H9 (cell line): ENCODE results near the gene ADGRB3. TPM values are rescaled to one million over a fixed set of nuclear protein-coding genes. Genes with fewer than 3 reads are reported as not detected.

Source experiments
- DNase-seq: peaks from one replicate; pipeline ENCODE4 v3.0.0-alpha.2; 2017
- H2AFZ ChIP-seq: one replicate; pipeline ENCODE4 v1.6.1; 2013; ENCODE audit warnings: mild to moderate bottlenecking, low read length, control low read depth, moderate library complexity
- H2AK5ac ChIP-seq: 2 replicates; pipeline ENCODE4 v1.6.1; 2013; ENCODE audit warnings: low read length, control low read depth, mixed read lengths; ENCODE audit not compliant: insufficient read length
- H2BK120ac ChIP-seq: one replicate; pipeline ENCODE4 v1.6.1; 2013; ENCODE audit warnings: low read depth, mild to moderate bottlenecking, low read length, control low read depth, inconsistent platforms; ENCODE audit not compliant: poor library complexity, severe bottlenecking
- H2BK12ac ChIP-seq: 2 replicates; pipeline ENCODE4 v1.6.1; 2013; ENCODE audit warnings: low read length, control low read depth, mixed read lengths, low read depth; ENCODE audit not compliant: insufficient read length
- H2BK15ac ChIP-seq: 2 replicates; pipeline ENCODE4 v1.6.1; 2013; ENCODE audit warnings: low read depth, low read length, control low read depth
- H2BK20ac ChIP-seq: one replicate; pipeline ENCODE4 v1.6.1; 2013; ENCODE audit warnings: low read depth, mild to moderate bottlenecking, low read length, control low read depth, inconsistent platforms; ENCODE audit not compliant: poor library complexity, severe bottlenecking
- H2BK5ac ChIP-seq: 2 replicates; pipeline ENCODE4 v1.6.1; 2013; ENCODE audit warnings: low read length, control low read depth, mixed read lengths; ENCODE audit not compliant: insufficient read length
- H3K14ac ChIP-seq: 2 replicates; pipeline ENCODE4 v1.6.1; 2013; ENCODE audit warnings: low read length, control low read depth; ENCODE audit not compliant: insufficient read depth
- H3K18ac ChIP-seq: 2 replicates; pipeline ENCODE4 v1.6.1; 2013; ENCODE audit warnings: low read depth, mild to moderate bottlenecking, mixed read lengths, low read length, control low read depth; ENCODE audit not compliant: insufficient read length
- H3K23ac ChIP-seq: 2 replicates; pipeline ENCODE4 v1.6.1; 2013; ENCODE audit warnings: low read length, control low read depth, mixed read lengths, low read depth; ENCODE audit not compliant: insufficient read length
- H3K23me2 ChIP-seq: 2 replicates; pipeline ENCODE4 v1.6.1; 2013; ENCODE audit warnings: low read depth, mild to moderate bottlenecking, mixed read lengths, low read length, control low read depth; ENCODE audit not compliant: insufficient read length, poor library complexity, severe bottlenecking
- H3K27ac ChIP-seq: 2 replicates; pipeline ENCODE4 v1.5.1; 2013; ENCODE audit warnings: low read length, control low read depth, mixed read lengths, low read depth; ENCODE audit not compliant: insufficient read length
- H3K27me3 ChIP-seq: 2 replicates; pipeline ENCODE4 v1.6.1; 2013; ENCODE audit warnings: low read length, control low read depth, inconsistent platforms; ENCODE audit not compliant: insufficient read depth
- H3K4ac ChIP-seq: 2 replicates; pipeline ENCODE4 v1.6.1; 2013; ENCODE audit warnings: low read depth, mild to moderate bottlenecking, control low read depth, inconsistent platforms, low read length, moderate library complexity
- H3K4me1 ChIP-seq: 2 replicates; pipeline ENCODE4 v1.6.1; 2013; ENCODE audit warnings: low read length, control low read depth, inconsistent platforms; ENCODE audit not compliant: insufficient read depth
- H3K4me2 ChIP-seq: 2 replicates; pipeline ENCODE4 v1.6.1; 2013; ENCODE audit warnings: low read length, control low read depth, mixed read lengths; ENCODE audit not compliant: insufficient read length, insufficient read depth
- H3K56ac ChIP-seq: 2 replicates; pipeline ENCODE4 v1.6.1; 2013; ENCODE audit warnings: low read depth, mild to moderate bottlenecking, mixed read lengths, low read length, control low read depth; ENCODE audit not compliant: insufficient read length
- H3K79me1 ChIP-seq: 2 replicates; pipeline ENCODE4 v1.6.1; 2013; ENCODE audit warnings: low read depth, mild to moderate bottlenecking, moderate library complexity, low read length, control low read depth, inconsistent platforms; ENCODE audit not compliant: insufficient read depth, poor library complexity, severe bottlenecking
- H3K79me2 ChIP-seq: 2 replicates; pipeline ENCODE4 v1.6.1; 2013; ENCODE audit warnings: low read length, control low read depth, inconsistent platforms; ENCODE audit not compliant: insufficient read depth
- H3K9ac ChIP-seq: 2 replicates; pipeline ENCODE4 v1.6.1; 2013; ENCODE audit warnings: low read length, control low read depth, mixed read lengths; ENCODE audit not compliant: insufficient read length; ENCODE audit errors: extremely low read depth
- H3K9me3 ChIP-seq: one replicate; pipeline ENCODE4 v1.6.1; 2013; ENCODE audit warnings: low read depth, low read length, inconsistent platforms; ENCODE audit not compliant: control insufficient read depth
- H3T11ph ChIP-seq: one replicate; pipeline ENCODE4 v1.6.1; 2013; ENCODE audit warnings: mild to moderate bottlenecking, low read length, control low read depth, inconsistent platforms
- H4K20me1 ChIP-seq: one replicate; pipeline ENCODE4 v1.6.1; 2013; ENCODE audit not compliant: control insufficient read depth, insufficient read length, insufficient read depth
- H4K5ac ChIP-seq: 2 replicates; pipeline ENCODE4 v1.6.1; 2013; ENCODE audit warnings: low read depth, mild to moderate bottlenecking, mixed read lengths, low read length, control low read depth; ENCODE audit not compliant: insufficient read length
- H4K8ac ChIP-seq: replicated peaks from 2 replicates; pipeline ENCODE4 v1.6.1; 2013; ENCODE audit warnings: low read length, control low read depth, mixed read lengths, low read depth; ENCODE audit not compliant: insufficient read length
- H4K91ac ChIP-seq: 2 replicates; pipeline ENCODE4 v1.6.1; 2013; ENCODE audit warnings: low read depth, mild to moderate bottlenecking, moderate library complexity, mixed read lengths, low read length, control low read depth; ENCODE audit not compliant: insufficient read length
- H3K27ac Mint-ChIP-seq, 3 experiments: 2 replicates in 2 of 3; 3 replicates in 1 of 3; pipeline ENCODE4 v1.8.0; 2020 to 2021; ENCODE audit warnings: mixed read lengths in 3 of 3, mild to moderate bottlenecking in 1 of 3, moderate library complexity in 1 of 3
- H3K27me3 Mint-ChIP-seq: 2 replicates; pipeline ENCODE4 v1.8.0; 2021; ENCODE audit warnings: low read depth, mild to moderate bottlenecking, moderate library complexity, mixed read lengths
- H3K36me3 Mint-ChIP-seq, 3 experiments: 2 replicates in 2 of 3; 3 replicates in 1 of 3; pipeline ENCODE4 v1.8.0; 2020 to 2021; ENCODE audit warnings: low read depth in 3 of 3, mixed read lengths in 3 of 3; ENCODE audit not compliant: insufficient read depth in 1 of 3
- H3K4me1 Mint-ChIP-seq, 2 experiments: 2 replicates each; pipeline ENCODE4 v1.8.0; 2020; ENCODE audit warnings: mixed read lengths in 2 of 2
- H3K4me3 Mint-ChIP-seq, 2 experiments: 2 replicates in 1 of 2; 3 replicates in 1 of 2; pipeline ENCODE4 v1.8.0; 2020 to 2021; ENCODE audit warnings: mild to moderate bottlenecking in 2 of 2, mixed read lengths in 2 of 2, moderate library complexity in 1 of 2
- H3K9me3 Mint-ChIP-seq, 2 experiments: 2 replicates in 1 of 2; 3 replicates in 1 of 2; pipeline ENCODE4 v1.8.0; 2020; ENCODE audit warnings: mild to moderate bottlenecking in 2 of 2, mixed read lengths in 2 of 2, moderate library complexity in 1 of 2
- CTCF ChIP-seq: fragments of 200-600 bp; sonication (generic); conservative IDR thresholded peaks from 3 replicates; pipeline ENCODE4 v1.8.0; 2021; ENCODE audit warnings: antibody characterized with exemption, mild to moderate bottlenecking
- WGBS: extraction: QIAGEN DNeasy Blood & Tissue Kit; methylation state at CpG from one replicate; pipeline ENCODE4 v1.1.7; 2013; ENCODE audit warnings: missing lambda C conversion rate, low lambda C conversion rate, mixed read lengths; ENCODE audit not compliant: insufficient read length; ENCODE audit errors: extremely low coverage; 5-methylcytosine and 5-hydroxymethylcytosine counted together
- total RNA-seq: library from RNA; stranded (reverse); gene quantifications from 2 replicates; pipeline ENCODE4 v1.2.1, GENCODE V29; 2021

The ADGRB3 gene
- total RNA-seq, 1 experiment from 2014 or later = 0.37 TPM

GRCh38 chr6:68709091-68709490, 74.0 kb downstream of the ADGRB3 start:
- Histone ChIP-seq H2AFZ (no peak overlapping the region), H3K23me2 (no peaks in the 10 kb centered on the region), H3K56ac (no peak overlapping the region), H3T11ph (no peak overlapping the region), H2AK5ac (no peak overlapping the region), H3K23ac (no peak overlapping the region), H3K4me2 (no peak overlapping the region), H2BK20ac (no peak overlapping the region), H4K20me1 (no peaks in the 10 kb centered on the region), H3K18ac (no peak overlapping the region), H3K27ac (no peak overlapping the region), H3K79me2 (no peaks in the 10 kb centered on the region), H4K5ac (no peak overlapping the region), H2BK15ac (no peak overlapping the region), H2BK5ac (no peak overlapping the region), H4K91ac (no peak overlapping the region), H2BK12ac (no peak overlapping the region), H3K9me3 (no peaks in the 10 kb centered on the region), H3K4ac (no peak overlapping the region), H3K4me1 (peaks cover 2% of the 10 kb centered on the region; the same call in 1 of the 2 replicates), H2BK120ac (no peak overlapping the region), H3K9ac (no peak overlapping the region), H4K8ac (no peak overlapping the region), H3K79me1 (no peaks in the 10 kb centered on the region), H3K27me3 (no peaks in the 10 kb centered on the region), H3K14ac (no peak overlapping the region)
- TF ChIP-seq CTCF = no peak
- WGBS = no CpG with 5 or more reads among the region's 2 CpGs
- H3K36me3 Mint-ChIP-seq = no peaks in the 10 kb centered on the region
- no peak overlapping the region for H3K4me3 Mint-ChIP-seq
- no peak overlapping the region for H3K27ac Mint-ChIP-seq
- H3K9me3 Mint-ChIP-seq = no peaks in the 10 kb centered on the region
- H3K27me3 Mint-ChIP-seq = peaks cover 2% of the 10 kb centered on the region; the same call in 1 of the 2 replicates
- DNase-seq = no peak
- peaks cover 11 to 24% of the 10 kb centered on the region in 2 experiments for H3K4me1 Mint-ChIP-seq
